BLaER1 treated with 17β-estradiol and CSF1 and Interleukin-3, amounts not matched to agents 10 nM and 100 nM (cell line): ENCODE measurements around the gene FAM210B.

Experiments
- H3K27ac ChIP-seq, 11 experiments: shearing (Covaris generic); formaldehyde crosslinking; 2 replicates each; pipeline ENCODE4 v1.8.1; 2022
- H3K27me3 ChIP-seq, 11 experiments: shearing (Covaris generic); formaldehyde crosslinking; 2 replicates each; pipeline ENCODE4 v1.8.1; 2022
- H3K36me3 ChIP-seq, 11 experiments: shearing (Covaris generic); formaldehyde crosslinking; 2 replicates each; pipeline ENCODE4 v1.8.1; 2022
- H3K4me1 ChIP-seq, 10 experiments: shearing (Covaris generic); formaldehyde crosslinking; 2 replicates each; pipeline ENCODE4 v1.8.1; 2022
- H3K4me2 ChIP-seq, 11 experiments: shearing (Covaris generic); formaldehyde crosslinking; 2 replicates each; pipeline ENCODE4 v1.8.1; 2022
- H3K4me3 ChIP-seq, 10 experiments: shearing (Covaris generic); formaldehyde crosslinking; 2 replicates each; pipeline ENCODE4 v1.8.1; 2022
- H3K9ac ChIP-seq, 11 experiments: shearing (Covaris generic); formaldehyde crosslinking; 2 replicates each; pipeline ENCODE4 v1.8.1; 2022
- H3K9me3 ChIP-seq, 11 experiments: shearing (Covaris generic); formaldehyde crosslinking; replicated peaks in 1 of 11; 2 replicates each; pipeline ENCODE4 v1.8.1; 2022
- H4K20me1 ChIP-seq, 11 experiments: shearing (Covaris generic); formaldehyde crosslinking; 2 replicates each; pipeline ENCODE4 v1.8.1; 2022
- Cebpa-rat ChIP-seq, 11 experiments: shearing (Covaris generic); IDR thresholded peaks; 2 replicates each; pipeline ENCODE4 v1.8.1; 2022

The FAM210B gene

DNA sequence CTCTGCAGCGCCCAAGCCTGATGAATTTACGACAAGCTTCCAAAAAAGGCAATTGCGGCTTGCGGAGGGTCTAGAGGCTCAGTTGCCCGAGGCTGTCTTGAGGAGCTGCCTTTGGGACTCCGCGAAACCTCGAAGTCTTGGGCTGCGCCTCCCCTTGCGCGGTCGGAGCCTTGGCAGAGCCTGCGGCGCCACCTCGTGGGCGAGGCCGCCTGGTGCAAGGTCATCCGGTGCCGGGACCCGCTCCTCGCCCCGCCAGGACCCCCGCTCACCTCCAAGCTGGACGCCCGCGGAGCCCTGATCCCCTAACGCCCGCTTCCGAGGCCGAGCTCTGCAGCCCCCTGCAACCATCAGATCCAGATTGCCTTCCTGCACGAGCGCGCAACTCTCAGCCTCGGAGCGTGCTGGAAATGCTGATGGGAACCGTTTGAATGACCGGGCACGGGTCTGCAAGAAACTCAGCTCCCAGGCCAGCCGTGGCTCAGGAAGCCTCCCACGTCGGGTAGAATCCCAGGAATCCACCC is 14.9 kb upstream of the FAM210B start:
- Histone ChIP-seq H3K27me3 (peaks cover 10 to 21% (median 17%) of the 10 kb centered on the region in 11 experiments; a peak in 20 of 22 replicates), H3K4me2 (peak overlapping the region; percentile 13 to 75 (median 47); a peak in 19 of 22 replicates)

GRCh38 chr20:56345911-56346310 is 12.9 kb upstream of the FAM210B start:
- H3K4me1 ChIP-seq, result 0 out of 20 replicates have a peak, but pooled peaks cover 0 to 3% (median 0%) of the 10 kb centered on the region in 10 experiments
- H4K20me1 ChIP-seq, result no peaks in the 10 kb centered on the region
- no peak for TF ChIP-seq Cebpa-rat (IDR thresholded peaks at IDR 0.05)
- H3K9me3 ChIP-seq, result no peaks in the 10 kb centered on the region
- H3K36me3 ChIP-seq, result no peaks in the 10 kb centered on the region
- H3K4me2 ChIP-seq, result no peak overlapping the region
- H3K9ac ChIP-seq, result no peak overlapping the region
- peaks cover 10 to 21% (median 17%) of the 10 kb centered on the region in 11 experiments; a peak in 20 of 22 replicates for H3K27me3 ChIP-seq
- no peak overlapping the region for H3K4me3 ChIP-seq
- no peak overlapping the region for H3K27ac ChIP-seq

More for the DNA sequence above, 14.9 kb upstream of the FAM210B start:
- Histone ChIP-seq H4K20me1 (no peaks in the 10 kb centered on the region), H3K4me1 (0 out of 20 replicates have a peak, but pooled peaks cover 0 to 3% (median 0%) of the 10 kb centered on the region in 10 experiments), H3K27ac (no peak overlapping the region), H3K9ac (no peak overlapping the region), H3K4me3 (peak overlapping the region in 4 of 10 experiments; percentile 9 to 46 (median 34); a peak in 5 of 20 replicates), H3K36me3 (no peaks in the 10 kb centered on the region), H3K9me3 (no peaks in the 10 kb centered on the region)
- TF ChIP-seq Cebpa-rat (IDR thresholded peaks at IDR 0.05), result no peak

- H3K4me1 ChIP-seq, result 0 out of 20 replicates have a peak, but pooled peaks cover 0 to 3% (median 0%) of the 10 kb centered on the region in 10 experiments
- H3K27me3 ChIP-seq, result peaks cover 10 to 21% (median 17%) of the 10 kb centered on the region in 11 experiments; a peak in 20 of 22 replicates
- no peak overlapping the region for H3K4me2 ChIP-seq
- H3K27ac ChIP-seq, result no peak overlapping the region
- H3K9me3 ChIP-seq, result no peaks in the 10 kb centered on the region
- TF ChIP-seq Cebpa-rat (IDR thresholded peaks at IDR 0.05), result no peak
- no peak overlapping the region for H3K9ac ChIP-seq
- no peak overlapping the region for H3K4me3 ChIP-seq
- H3K36me3 ChIP-seq, result no peaks in the 10 kb centered on the region
- no peaks in the 10 kb centered on the region for H4K20me1 ChIP-seq
Observed at GRCh38 chr20:56347628-56348304, 11.0 kb upstream of the FAM210B start.

DNA sequence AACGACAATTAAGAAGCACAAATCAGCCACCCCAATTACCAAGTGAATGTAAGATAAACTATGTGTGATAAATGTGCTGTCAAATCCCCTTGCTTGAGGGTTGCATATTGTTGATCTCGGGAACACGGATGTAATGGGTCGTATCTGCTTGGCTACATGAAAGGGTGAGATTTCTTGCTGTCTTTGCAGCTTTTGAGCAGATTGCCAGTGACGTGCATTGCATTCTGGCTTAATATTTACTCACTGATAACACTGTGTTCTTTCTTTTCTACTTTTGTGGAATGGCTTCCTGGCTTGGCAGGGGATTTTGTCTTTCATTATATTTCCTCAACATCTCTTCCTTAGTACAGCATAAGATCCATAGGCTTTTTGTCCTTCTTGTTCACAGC is 10.5 kb upstream of the FAM210B start:
- no peaks in the 10 kb centered on the region for H3K36me3 ChIP-seq
- peaks cover 10 to 17% (median 14%) of the 10 kb centered on the region in 11 experiments; a peak in 20 of 22 replicates for H3K27me3 ChIP-seq
- H4K20me1 ChIP-seq, result no peaks in the 10 kb centered on the region
- no peak overlapping the region for H3K9ac ChIP-seq
- H3K4me2 ChIP-seq, result no peak overlapping the region
- no peak overlapping the region for H3K4me3 ChIP-seq
- H3K27ac ChIP-seq, result no peak overlapping the region
- H3K4me1 ChIP-seq, result 0 out of 20 replicates have a peak, but pooled peaks cover 0 to 3% (median 0%) of the 10 kb centered on the region in 10 experiments
- no peak for TF ChIP-seq Cebpa-rat (IDR thresholded peaks at IDR 0.05)
- no peaks in the 10 kb centered on the region for H3K9me3 ChIP-seq

- Histone ChIP-seq H3K9me3 (no peaks in the 10 kb centered on the region), H3K27ac (no peak overlapping the region), H3K4me1 (0 out of 20 replicates have a peak, but pooled peaks cover 0 to 3% (median 0%) of the 10 kb centered on the region in 10 experiments), H3K27me3 (peaks cover 5 to 12% (median 9%) of the 10 kb centered on the region in 11 experiments; a peak in 20 of 22 replicates), H3K4me3 (no peak overlapping the region), H3K9ac (no peak overlapping the region), H3K36me3 (no peaks in the 10 kb centered on the region), H4K20me1 (no peaks in the 10 kb centered on the region), H3K4me2 (no peak overlapping the region)
- TF ChIP-seq Cebpa-rat (IDR thresholded peaks at IDR 0.05), result no peak
Observed at GRCh38 chr20:56348746-56349145, 10.0 kb upstream of the FAM210B start.

DNA sequence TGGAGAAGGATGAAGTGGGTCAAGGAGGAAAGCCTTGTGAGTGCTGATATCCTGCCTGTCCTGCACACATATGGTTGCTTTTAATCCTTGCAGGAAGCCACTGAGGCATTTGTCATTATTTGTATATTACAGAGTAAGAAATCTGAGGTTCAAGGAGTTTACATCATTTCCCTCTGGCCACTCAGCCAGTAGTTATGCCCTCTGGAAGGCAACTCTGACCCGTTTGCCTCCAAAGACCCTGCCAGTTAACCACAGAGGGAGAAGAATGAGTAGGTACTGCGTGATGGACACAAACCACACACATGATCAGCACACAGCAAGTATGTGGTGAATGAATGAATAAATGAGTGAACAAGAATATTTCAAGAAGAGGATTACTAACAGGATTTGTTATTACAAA is 7.9 kb upstream of the FAM210B start:
- no peak overlapping the region for H3K9ac ChIP-seq
- H4K20me1 ChIP-seq, result no peaks in the 10 kb centered on the region
- no peaks in the 10 kb centered on the region for H3K9me3 ChIP-seq
- TF ChIP-seq Cebpa-rat (IDR thresholded peaks at IDR 0.05), result no peak
- no peaks in the 10 kb centered on the region for H3K27me3 ChIP-seq
- no peak overlapping the region for H3K27ac ChIP-seq
- no peaks in the 10 kb centered on the region for H3K36me3 ChIP-seq
- H3K4me3 ChIP-seq, result no peak overlapping the region
- peaks cover 0 to 2% (median 0%) of the 10 kb centered on the region in 10 experiments; a peak in 1 of 20 replicates for H3K4me1 ChIP-seq
- no peak overlapping the region for H3K4me2 ChIP-seq

GRCh38 chr20:56352345-56353055 is 6.3 kb upstream of the FAM210B start:
- H3K27me3 ChIP-seq, result no peaks in the 10 kb centered on the region

GRCh38 chr20:56353356-56353755 is 5.4 kb upstream of the FAM210B start:
- Histone ChIP-seq H3K27ac (no peak overlapping the region), H3K4me3 (no peak overlapping the region), H3K27me3 (no peaks in the 10 kb centered on the region), H3K36me3 (no peaks in the 10 kb centered on the region), H3K9me3 (no peaks in the 10 kb centered on the region), H3K4me2 (no peak overlapping the region), H3K4me1 (peaks cover 0 to 7% (median 0%) of the 10 kb centered on the region in 10 experiments; a peak in 1 of 20 replicates), H3K9ac (no peak overlapping the region), H4K20me1 (no peaks in the 10 kb centered on the region)
- TF ChIP-seq Cebpa-rat (IDR thresholded peaks at IDR 0.05), result no peak

More at GRCh38 chr20:56352345-56353055, 6.3 kb upstream of the FAM210B start:
- Histone ChIP-seq H3K4me2 (no peak overlapping the region), H4K20me1 (no peaks in the 10 kb centered on the region), H3K27ac (no peak overlapping the region), H3K9ac (no peak overlapping the region), H3K9me3 (no peaks in the 10 kb centered on the region), H3K4me1 (peaks cover 0 to 7% (median 0%) of the 10 kb centered on the region in 10 experiments; a peak in 1 of 20 replicates), H3K4me3 (no peak overlapping the region), H3K36me3 (no peaks in the 10 kb centered on the region)
- no peak for TF ChIP-seq Cebpa-rat (IDR thresholded peaks at IDR 0.05)

DNA sequence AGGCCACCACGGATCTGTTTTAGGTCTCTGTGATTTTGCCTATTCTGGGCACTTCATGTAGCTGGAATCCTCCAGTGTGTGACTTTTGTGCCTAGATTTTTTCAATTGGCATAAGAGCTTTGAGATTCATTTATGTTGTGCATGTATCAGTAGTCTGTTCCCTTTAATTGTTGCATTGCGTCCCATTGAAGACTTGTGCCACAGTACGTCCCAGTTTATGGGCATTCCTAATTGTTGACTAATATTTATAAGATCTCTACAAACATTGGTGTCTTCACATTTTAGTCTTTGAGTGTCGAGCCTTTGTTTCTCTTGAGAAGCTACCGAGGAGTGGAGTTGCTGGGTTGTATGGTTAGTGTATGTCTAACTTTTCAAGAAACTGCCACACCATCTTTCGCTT is 704 bp upstream of the FAM210B start:
- H3K27ac ChIP-seq, result no peak overlapping the region
- H3K4me1 ChIP-seq, result peaks cover 8 to 21% (median 15%) of the 10 kb centered on the region in 10 experiments
- TF ChIP-seq Cebpa-rat (IDR thresholded peaks at IDR 0.05), result no peak
- H4K20me1 ChIP-seq, result peaks cover 0 to 4% (median 0%) of the 10 kb centered on the region in 11 experiments; a peak in 1 of 22 replicates
- H3K9ac ChIP-seq, result no peak overlapping the region
- H3K36me3 ChIP-seq, result no peaks in the 10 kb centered on the region
- H3K27me3 ChIP-seq, result no peaks in the 10 kb centered on the region
- peak overlapping the region in 4 of 10 experiments; percentile 81 to 89 (median 83); a peak in 5 of 20 replicates for H3K4me3 ChIP-seq
- peak overlapping the region; percentile 45 to 99 (median 91); a peak in 17 of 22 replicates for H3K4me2 ChIP-seq
- no peaks in the 10 kb centered on the region for H3K9me3 ChIP-seq
